HT1080 (cell line): ENCODE measurements around the gene HLA-E. TPM values are rescaled to one million over a fixed set of nuclear protein-coding genes. Genes with fewer than 3 reads are reported as not detected.
A peak's percentile ranks its signal among the peaks of the same experiment; 100 is the strongest.

Experiments
- DNase-seq: peaks from one replicate; pipeline ENCODE4 v3.0.0-alpha.2; 2015; ENCODE audit warnings: low read depth
- total RNA-seq: library from RNA; depleted of rRNA; stranded (reverse); fragments of >200 nt; shearing (Covaris generic); gene quantifications from 2 replicates; pipeline ENCODE4 v1.2.3, GENCODE V29; 2014; rRNA removed

Gene HLA-E
- total RNA-seq, 1 experiment from 2014 or later, result 51.9 TPM

- DNase-seq, result no peak
Measured at GRCh38 chr6:30533460-30534294, 44.4 kb downstream of the HLA-E start.

GRCh38 chr6:30537931-30538330 lies 48.6 kb downstream of the HLA-E start:
- no peak for DNase-seq

- peak; percentile 77 for DNase-seq
Measured at GRCh38 chr6:30541515-30542403, 52.5 kb downstream of the HLA-E start.

- no peak for DNase-seq
Measured at GRCh38 chr6:30542404-30542725, 53.1 kb downstream of the HLA-E start.

GRCh38 chr6:30542915-30543314 lies 53.6 kb downstream of the HLA-E start:
- no peak for DNase-seq

Other genes starting within 250 kb of the HLA-E start
- 13.2 and 16.3 TPM in 2 replicates for gene TRIM39, start 162.6 kb upstream of the HLA-E start, total RNA-seq
- 116 and 119 TPM in 2 replicates for gene RPP21, start 144.4 kb upstream of the HLA-E start, total RNA-seq
- gene GNL1, start 67.0 kb downstream of the HLA-E start, total RNA-seq, result 67.5 and 78.6 TPM in 2 replicates
- 12.7 and 21.4 TPM in 2 replicates for gene PRR3, start 67.8 kb downstream of the HLA-E start, total RNA-seq
- gene ABCF1, start 81.9 kb downstream of the HLA-E start, total RNA-seq, result 72.3 and 77.8 TPM in 2 replicates
- 27.0 and 29.5 TPM in 2 replicates for gene PPP1R10, start 127.7 kb downstream of the HLA-E start, total RNA-seq
- gene MRPS18B, start 128.3 kb downstream of the HLA-E start, total RNA-seq, result 112 and 132 TPM in 2 replicates
- gene ATAT1, start 137.4 kb downstream of the HLA-E start, total RNA-seq, result 4.5 and 6.6 TPM in 2 replicates
- 10.5 and 16.2 TPM in 2 replicates for gene C6orf136, start 157.6 kb downstream of the HLA-E start, total RNA-seq
- gene DHX16, start 183.5 kb downstream of the HLA-E start, total RNA-seq, result 50.2 and 55.5 TPM in 2 replicates
- gene PPP1R18, start 197.1 kb downstream of the HLA-E start, total RNA-seq, result 86.0 and 109 TPM in 2 replicates
- 11.2 and 18.5 TPM in 2 replicates for gene NRM, start 201.5 kb downstream of the HLA-E start, total RNA-seq
- gene MDC1, start 227.8 kb downstream of the HLA-E start, total RNA-seq, result 11.0 and 12.9 TPM in 2 replicates
- gene TUBB, start 230.8 kb downstream of the HLA-E start, total RNA-seq, result 1,534 and 1,911 TPM in 2 replicates